GM20000 (cell line): ENCODE data around the gene RDH11.

Experiments used
- DNase-seq: peaks from one replicate; pipeline ENCODE4 v3.0.0; 2012; ENCODE audit warnings: low spot score
- TF ChIP-seq, protein P1 (sequence below): IDR thresholded peaks from 2 replicates; pipeline ENCODE4 v1.5.1; 2012; ENCODE audit warnings: mild to moderate bottlenecking, control low read depth; ENCODE audit errors: extremely low read depth, missing control alignments

Gene RDH11

DNA sequence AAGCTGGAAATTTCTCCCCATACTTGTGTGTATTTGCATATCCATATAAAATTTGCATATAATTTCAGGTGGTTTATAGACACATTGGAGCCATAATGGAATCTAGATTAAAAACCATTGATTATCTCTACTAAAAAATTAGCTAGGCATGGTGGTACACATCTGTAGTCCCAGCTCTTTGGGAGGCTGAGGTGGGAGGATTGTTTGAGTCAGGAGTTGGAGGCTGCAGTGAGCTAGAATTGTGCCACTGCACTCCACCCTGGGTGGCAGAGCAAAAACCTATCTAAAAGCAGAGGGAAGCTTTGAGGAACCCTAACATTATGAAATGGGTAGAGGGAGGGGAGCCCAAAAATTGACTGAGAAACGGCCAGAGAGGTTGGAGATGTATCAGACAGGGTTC lies 2.6 kb upstream of the RDH11 start:
- TF ChIP-seq, protein P1, sequence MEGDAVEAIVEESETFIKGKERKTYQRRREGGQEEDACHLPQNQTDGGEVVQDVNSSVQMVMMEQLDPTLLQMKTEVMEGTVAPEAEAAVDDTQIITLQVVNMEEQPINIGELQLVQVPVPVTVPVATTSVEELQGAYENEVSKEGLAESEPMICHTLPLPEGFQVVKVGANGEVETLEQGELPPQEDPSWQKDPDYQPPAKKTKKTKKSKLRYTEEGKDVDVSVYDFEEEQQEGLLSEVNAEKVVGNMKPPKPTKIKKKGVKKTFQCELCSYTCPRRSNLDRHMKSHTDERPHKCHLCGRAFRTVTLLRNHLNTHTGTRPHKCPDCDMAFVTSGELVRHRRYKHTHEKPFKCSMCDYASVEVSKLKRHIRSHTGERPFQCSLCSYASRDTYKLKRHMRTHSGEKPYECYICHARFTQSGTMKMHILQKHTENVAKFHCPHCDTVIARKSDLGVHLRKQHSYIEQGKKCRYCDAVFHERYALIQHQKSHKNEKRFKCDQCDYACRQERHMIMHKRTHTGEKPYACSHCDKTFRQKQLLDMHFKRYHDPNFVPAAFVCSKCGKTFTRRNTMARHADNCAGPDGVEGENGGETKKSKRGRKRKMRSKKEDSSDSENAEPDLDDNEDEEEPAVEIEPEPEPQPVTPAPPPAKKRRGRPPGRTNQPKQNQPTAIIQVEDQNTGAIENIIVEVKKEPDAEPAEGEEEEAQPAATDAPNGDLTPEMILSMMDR = no peak
- DNase-seq = no peak

DNA sequence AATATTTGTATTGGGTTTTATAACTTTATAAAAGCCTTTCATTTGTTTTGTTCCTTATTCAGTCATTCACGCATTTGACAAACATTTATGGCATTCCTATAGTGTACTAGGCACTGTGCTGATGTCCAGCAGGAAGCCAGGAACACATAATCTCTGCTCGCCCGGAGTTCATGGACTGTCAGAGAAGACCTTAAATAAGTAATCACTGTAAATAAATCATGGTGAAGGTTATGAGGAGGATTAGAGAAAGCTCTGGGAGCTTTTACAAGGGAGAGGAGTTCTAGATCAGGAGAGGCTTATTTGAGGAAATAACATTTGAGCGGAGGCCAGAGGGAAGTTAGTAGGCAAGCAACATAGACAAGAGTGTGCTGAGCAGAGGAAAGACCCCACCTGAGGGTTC lies 1.4 kb upstream of the RDH11 start:
- TF ChIP-seq, protein P1 = no peak
- DNase-seq = no peak

DNA sequence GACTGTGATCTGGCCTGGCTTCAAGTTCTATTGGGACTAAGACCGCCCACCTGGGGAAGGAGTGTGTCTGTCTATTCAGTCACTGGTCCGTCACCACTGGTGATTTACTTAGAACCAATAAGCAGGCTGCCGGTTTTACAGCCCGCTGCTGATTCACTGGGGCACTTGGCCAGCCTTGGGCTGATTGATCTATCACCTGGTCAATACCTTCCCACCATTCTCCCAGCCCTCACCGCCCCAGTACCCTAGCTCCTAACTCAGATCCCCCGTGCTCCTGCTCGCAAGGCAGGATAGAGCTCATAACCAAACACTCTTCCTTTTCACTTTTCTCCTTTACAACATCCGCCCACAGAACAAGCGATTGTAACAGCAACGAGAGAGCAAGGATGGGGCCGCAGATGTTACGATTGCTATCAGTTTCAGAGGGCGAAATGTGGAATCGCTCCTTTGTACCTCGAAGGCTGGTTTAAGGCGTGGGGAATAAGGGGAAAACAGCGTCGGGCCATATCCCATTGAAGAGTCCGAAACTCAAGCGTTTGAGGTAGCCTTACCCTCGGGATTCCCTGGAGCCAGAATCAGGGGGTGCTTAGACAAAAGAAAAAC lies 672 bp downstream of the RDH11 start:
- TF ChIP-seq, protein P1 = no peak
- DNase-seq = peak; percentile 85

DNA sequence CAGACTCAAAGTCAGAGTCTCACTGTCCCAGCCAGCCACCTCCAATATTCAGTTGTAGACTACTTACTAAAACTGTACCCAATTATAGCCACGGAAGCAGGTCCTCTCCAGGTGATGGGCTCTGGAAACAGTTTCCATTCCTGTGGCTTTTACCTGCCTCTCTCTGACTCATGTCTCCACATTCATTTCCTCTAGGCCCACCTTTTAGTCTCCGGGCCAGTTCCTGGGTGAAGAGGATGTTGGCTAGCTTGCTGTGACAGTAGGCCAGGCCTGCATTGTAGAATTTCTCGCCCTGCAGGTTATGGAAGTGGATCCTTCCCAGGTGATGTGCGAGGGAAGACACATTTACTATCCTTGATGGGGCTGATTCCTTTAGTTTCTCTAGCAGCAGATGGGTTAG lies 5.6 kb downstream of the RDH11 start:
- DNase-seq = no peak
- TF ChIP-seq, protein P1 = no peak

DNA sequence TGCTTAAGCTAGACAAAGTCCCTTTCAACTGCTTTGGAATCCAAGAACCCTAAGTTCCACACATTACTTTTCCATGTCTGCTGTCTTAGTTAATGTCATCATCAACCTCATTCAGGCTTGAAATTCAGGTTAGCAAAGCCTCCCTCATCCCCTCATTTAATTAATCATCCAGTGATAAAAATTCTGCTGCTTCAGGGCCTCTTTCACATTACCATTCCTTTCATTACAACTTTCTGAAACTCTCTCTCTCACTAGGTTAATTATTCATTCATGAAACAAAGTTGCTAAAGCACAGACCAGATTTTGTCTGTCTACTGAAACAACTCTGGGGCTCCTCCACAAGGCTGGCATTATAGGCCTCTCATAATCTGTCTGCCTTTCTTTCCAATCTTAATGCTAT lies 11.7 kb downstream of the RDH11 start:
- DNase-seq = no peak
- TF ChIP-seq, protein P1 = no peak

DNA sequence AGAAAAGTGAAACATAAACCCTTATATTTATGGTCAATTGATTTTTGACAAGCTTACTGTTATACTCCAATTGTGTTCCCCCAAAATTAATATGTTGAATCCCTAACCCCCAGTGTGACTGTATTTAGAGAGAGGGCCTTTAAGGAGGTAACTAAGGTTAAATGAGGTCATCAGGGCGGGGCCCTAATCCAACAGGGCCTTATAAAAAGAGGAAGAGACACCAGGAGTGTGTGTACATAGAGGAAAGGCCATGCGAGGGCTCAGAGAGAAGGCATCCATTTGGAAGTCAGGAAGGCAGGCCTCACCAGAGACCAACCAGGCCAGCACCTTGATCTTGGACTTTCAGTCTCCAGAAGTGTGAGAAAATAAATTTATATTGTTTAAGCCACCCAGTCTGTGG lies 14.6 kb downstream of the RDH11 start:
- DNase-seq = no peak
- TF ChIP-seq, protein P1 = no peak

DNA sequence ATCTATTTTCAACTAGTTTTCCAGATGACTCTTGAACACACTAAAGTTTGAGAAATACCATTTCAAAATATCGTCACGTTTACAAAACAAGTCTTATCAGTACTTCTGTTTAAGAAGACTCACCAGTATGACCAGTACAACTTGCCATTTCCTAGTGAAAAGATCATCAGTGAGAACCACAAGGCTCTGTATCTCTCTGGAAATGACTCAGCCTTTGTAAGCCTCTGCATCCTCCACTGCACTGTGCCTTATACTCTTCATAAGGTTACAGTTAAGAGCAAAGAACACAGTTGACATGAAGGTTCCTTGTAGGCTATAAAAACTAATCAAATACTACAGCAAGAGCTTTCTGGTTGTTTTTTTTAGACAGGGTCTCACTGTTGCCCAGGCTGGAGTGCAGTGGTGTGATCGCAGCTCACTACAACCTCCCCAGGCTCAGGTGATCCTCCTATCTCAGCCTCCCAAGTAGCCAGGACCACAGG lies 15.4 kb downstream of the RDH11 start:
- peak; percentile 84 for DNase-seq

More for the DNA sequence above, 15.4 kb downstream of the RDH11 start:
- TF ChIP-seq, protein P1 = no peak
